ENCODE data around the gene RUNX1.

RUNX1 gene

DNA sequence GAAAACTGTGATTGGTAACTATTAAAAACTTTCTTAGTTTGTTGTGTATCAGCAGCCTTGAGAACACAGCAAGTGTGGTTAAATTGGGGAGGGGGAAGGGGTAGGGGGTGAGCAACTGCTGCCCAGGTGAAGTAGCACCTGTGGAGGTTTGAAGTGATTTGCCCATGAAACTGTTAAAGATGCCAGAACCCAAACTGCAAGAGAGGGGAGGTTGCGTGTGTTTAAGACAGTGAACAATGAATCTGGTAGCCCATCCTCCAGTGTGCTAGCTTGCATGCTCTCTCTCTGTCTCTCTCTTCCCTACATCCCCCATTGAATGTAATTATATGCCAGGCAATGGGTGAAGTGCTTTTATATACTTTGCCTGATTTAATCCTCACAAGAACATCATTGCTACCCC, 154.7 kb downstream of the RUNX1 start:
- Histone ChIP-seq H3K79me2 (ENCODE audit: low read length) (peaks cover 16% of the 10 kb centered on the region; the same call in 1 of the 2 replicates), H3K9ac (ENCODE audit: low read length) (no peak overlapping the region), H3K9me3 (ENCODE audit: insufficient read depth, low read length) (no peaks in the 10 kb centered on the region), H3K4me3 (ENCODE audit: low read length) (no peak overlapping the region), H3K36me3 (replicated peaks; ENCODE audit: low read depth, low read length) (peaks cover 5% of the 10 kb centered on the region), H3K27me3 (ENCODE audit: low read depth, low read length) (peaks cover 9% of the 10 kb centered on the region; the same call in 1 of the 2 replicates), H3K27ac (ENCODE audit: low read length) (no peak overlapping the region), H2AFZ (ENCODE audit: low read depth, low read length) (no peak overlapping the region), H3K4me1 (ENCODE audit: low read length) (peaks cover 14% of the 10 kb centered on the region), H4K20me1 (ENCODE audit: insufficient read depth, low read length) (no peaks in the 10 kb centered on the region; the same call in 1 of the 2 replicates), H3K4me2 (ENCODE audit: low read length) (no peak overlapping the region)
- TF ChIP-seq, protein P1, sequence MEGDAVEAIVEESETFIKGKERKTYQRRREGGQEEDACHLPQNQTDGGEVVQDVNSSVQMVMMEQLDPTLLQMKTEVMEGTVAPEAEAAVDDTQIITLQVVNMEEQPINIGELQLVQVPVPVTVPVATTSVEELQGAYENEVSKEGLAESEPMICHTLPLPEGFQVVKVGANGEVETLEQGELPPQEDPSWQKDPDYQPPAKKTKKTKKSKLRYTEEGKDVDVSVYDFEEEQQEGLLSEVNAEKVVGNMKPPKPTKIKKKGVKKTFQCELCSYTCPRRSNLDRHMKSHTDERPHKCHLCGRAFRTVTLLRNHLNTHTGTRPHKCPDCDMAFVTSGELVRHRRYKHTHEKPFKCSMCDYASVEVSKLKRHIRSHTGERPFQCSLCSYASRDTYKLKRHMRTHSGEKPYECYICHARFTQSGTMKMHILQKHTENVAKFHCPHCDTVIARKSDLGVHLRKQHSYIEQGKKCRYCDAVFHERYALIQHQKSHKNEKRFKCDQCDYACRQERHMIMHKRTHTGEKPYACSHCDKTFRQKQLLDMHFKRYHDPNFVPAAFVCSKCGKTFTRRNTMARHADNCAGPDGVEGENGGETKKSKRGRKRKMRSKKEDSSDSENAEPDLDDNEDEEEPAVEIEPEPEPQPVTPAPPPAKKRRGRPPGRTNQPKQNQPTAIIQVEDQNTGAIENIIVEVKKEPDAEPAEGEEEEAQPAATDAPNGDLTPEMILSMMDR (IDR thresholded peaks at IDR 0.05; ENCODE audit: low read depth, low read length) = no peak
- TF ChIP-seq EZH2phosphoT487 (IDR thresholded peaks at IDR 0.05; ENCODE audit: low read depth) = no peak

DNA sequence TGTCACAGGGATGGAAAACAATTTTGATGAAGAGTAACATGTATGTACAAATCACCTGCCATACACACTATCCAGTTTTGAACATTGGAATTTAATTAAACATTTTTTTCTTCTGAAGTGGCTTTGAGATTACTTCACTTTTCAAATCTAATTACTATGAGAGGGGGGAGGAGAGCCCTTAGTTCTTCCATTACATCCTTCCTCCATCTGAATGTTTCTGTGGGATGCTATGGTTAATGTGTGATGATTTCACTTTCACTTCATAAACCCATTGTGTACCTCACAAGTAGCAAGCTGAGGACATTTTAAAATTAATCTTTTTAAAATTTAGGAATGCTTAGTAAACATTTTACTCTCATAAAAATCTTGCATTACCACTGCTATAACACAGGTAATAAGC, 156.9 kb downstream of the RUNX1 start:
- peaks cover 9% of the 10 kb centered on the region; the same call in 1 of the 2 replicates for H3K27me3 ChIP-seq (ENCODE audit: low read depth, low read length)
- H3K9me3 ChIP-seq (ENCODE audit: insufficient read depth, low read length) = no peaks in the 10 kb centered on the region
- peaks cover 38% of the 10 kb centered on the region for H3K79me2 ChIP-seq (ENCODE audit: low read length)
- no peak overlapping the region for H3K4me3 ChIP-seq (ENCODE audit: low read length)
- no peak overlapping the region for H3K27ac ChIP-seq (ENCODE audit: low read length)
- H3K36me3 ChIP-seq (replicated peaks; ENCODE audit: low read depth, low read length) = peaks cover 4% of the 10 kb centered on the region
- TF ChIP-seq, protein P1 (IDR thresholded peaks at IDR 0.05; ENCODE audit: low read depth, low read length) = no peak
- no peak for TF ChIP-seq EZH2phosphoT487 (IDR thresholded peaks at IDR 0.05; ENCODE audit: low read depth)
- peaks cover 6% of the 10 kb centered on the region; the same call in 1 of the 2 replicates for H4K20me1 ChIP-seq (ENCODE audit: insufficient read depth, low read length)
- H2AFZ ChIP-seq (ENCODE audit: low read depth, low read length) = no peak overlapping the region
- 0 out of 2 replicates have a peak overlapping the region, but pooled peaks have one; percentile 14 for H3K4me2 ChIP-seq (ENCODE audit: low read length)
- no peak overlapping the region for H3K9ac ChIP-seq (ENCODE audit: low read length)
- peaks cover 14% of the 10 kb centered on the region for H3K4me1 ChIP-seq (ENCODE audit: low read length)

DNA sequence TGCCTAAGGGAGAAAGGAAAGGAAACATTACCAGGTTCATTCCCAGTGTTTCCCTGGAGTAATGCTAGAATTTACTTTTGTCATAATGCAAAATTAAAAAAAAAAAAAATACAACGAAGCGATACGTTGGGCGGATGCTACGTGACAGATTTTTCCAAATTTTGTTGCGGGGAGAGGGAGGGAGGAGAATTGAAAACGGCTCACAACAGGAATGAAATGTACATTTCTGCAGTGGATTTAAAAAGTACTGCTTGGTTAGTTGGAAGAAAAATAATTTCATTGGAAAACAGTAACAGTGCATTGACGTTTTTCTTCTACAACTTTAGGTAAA, 157.5 kb downstream of the RUNX1 start:
- TF ChIP-seq, protein P1 (IDR thresholded peaks at IDR 0.05; ENCODE audit: low read depth, low read length) = no peak
- no peak for TF ChIP-seq EZH2phosphoT487 (IDR thresholded peaks at IDR 0.05; ENCODE audit: low read depth)
- Histone ChIP-seq H3K79me2 (ENCODE audit: low read length) (peaks cover 44% of the 10 kb centered on the region), H3K36me3 (replicated peaks; ENCODE audit: low read depth, low read length) (peaks cover 8% of the 10 kb centered on the region), H3K4me3 (ENCODE audit: low read length) (no peak overlapping the region), H3K4me1 (ENCODE audit: low read length) (peaks cover 14% of the 10 kb centered on the region), H4K20me1 (ENCODE audit: insufficient read depth, low read length) (peaks cover 10% of the 10 kb centered on the region; the same call in 1 of the 2 replicates), H2AFZ (ENCODE audit: low read depth, low read length) (no peak overlapping the region), H3K4me2 (ENCODE audit: low read length) (peak overlapping the region; percentile 88; the same call in 1 of the 2 replicates), H3K9ac (ENCODE audit: low read length) (no peak overlapping the region), H3K9me3 (ENCODE audit: insufficient read depth, low read length) (no peaks in the 10 kb centered on the region), H3K27me3 (ENCODE audit: low read depth, low read length) (peaks cover 9% of the 10 kb centered on the region; the same call in 1 of the 2 replicates), H3K27ac (ENCODE audit: low read length) (no peak overlapping the region)

DNA sequence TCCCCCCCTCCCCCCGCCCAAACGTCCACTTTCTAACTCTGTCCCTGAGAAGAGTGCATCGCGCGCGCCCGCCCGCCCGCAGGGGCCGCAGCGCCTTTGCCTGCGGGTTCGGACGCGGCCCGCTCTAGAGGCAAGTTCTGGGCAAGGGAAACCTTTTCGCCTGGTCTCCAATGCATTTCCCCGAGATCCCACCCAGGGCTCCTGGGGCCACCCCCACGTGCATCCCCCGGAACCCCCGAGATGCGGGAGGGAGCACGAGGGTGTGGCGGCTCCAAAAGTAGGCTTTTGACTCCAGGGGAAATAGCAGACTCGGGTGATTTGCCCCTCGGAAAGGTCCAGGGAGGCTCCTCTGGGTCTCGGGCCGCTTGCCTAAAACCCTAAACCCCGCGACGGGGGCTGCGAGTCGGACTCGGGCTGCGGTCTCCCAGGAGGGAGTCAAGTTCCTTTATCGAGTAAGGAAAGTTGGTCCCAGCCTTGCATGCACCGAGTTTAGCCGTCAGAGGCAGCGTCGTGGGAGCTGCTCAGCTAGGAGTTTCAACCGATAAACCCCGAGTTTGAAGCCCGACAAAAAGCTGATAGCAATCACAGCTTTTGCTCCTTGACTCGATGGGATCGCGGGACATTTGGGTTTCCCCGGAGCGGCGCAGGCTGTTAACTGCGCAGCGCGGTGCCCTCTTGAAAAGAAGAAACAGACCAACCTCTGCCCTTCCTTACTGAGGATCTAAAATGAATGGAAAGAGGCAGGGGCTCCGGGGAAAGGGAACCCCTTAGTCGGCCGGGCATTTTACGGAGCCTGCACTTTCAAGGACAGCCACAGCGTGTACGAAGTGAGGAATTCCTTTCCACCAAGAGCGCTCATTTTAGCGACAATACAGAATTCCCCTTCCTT, 158.1 kb downstream of the RUNX1 start:
- H3K79me2 ChIP-seq (ENCODE audit: low read length) = peaks cover 50% of the 10 kb centered on the region
- H3K9me3 ChIP-seq (ENCODE audit: insufficient read depth, low read length) = no peaks in the 10 kb centered on the region
- H3K4me2 ChIP-seq (ENCODE audit: low read length) = peak overlapping the region; percentile 88
- H3K9ac ChIP-seq (ENCODE audit: low read length) = peak overlapping the region; percentile 66
- peaks cover 16% of the 10 kb centered on the region; the same call in 1 of the 2 replicates for H4K20me1 ChIP-seq (ENCODE audit: insufficient read depth, low read length)
- H3K4me3 ChIP-seq (ENCODE audit: low read length) = peak overlapping the region; percentile 98
- H3K27ac ChIP-seq (ENCODE audit: low read length) = no peak overlapping the region
- no peak overlapping the region for H2AFZ ChIP-seq (ENCODE audit: low read depth, low read length)
- peaks cover 14% of the 10 kb centered on the region for H3K4me1 ChIP-seq (ENCODE audit: low read length)
- no peak for TF ChIP-seq EZH2phosphoT487 (IDR thresholded peaks at IDR 0.05; ENCODE audit: low read depth)
- TF ChIP-seq, protein P1 (IDR thresholded peaks at IDR 0.05; ENCODE audit: low read depth, low read length) = no peak
- H3K36me3 ChIP-seq (replicated peaks; ENCODE audit: low read depth, low read length) = peaks cover 14% of the 10 kb centered on the region
- H3K27me3 ChIP-seq (ENCODE audit: low read depth, low read length) = peaks cover 9% of the 10 kb centered on the region; the same call in 1 of the 2 replicates
